Activated CD4-positive, alpha-beta T cell treated with anti-CD3 and anti-CD28 coated beads, Interleukin-2, amount 10 ng/mL, durations not matched to agents 24 days and 14 days (primary cell): ENCODE measurements around the gene ATP5MC3. TPM values are rescaled to one million over a fixed set of nuclear protein-coding genes. Genes with fewer than 3 reads are reported as not detected.

Source experiments
- DNase-seq: peaks from one replicate; pipeline ENCODE4 v3.0.0; 2022
- H3K27ac Mint-ChIP-seq: one replicate; pipeline ENCODE4 v1.8.0; 2022; ENCODE audit warnings: mild to moderate bottlenecking, mixed read lengths
- H3K27me3 Mint-ChIP-seq: one replicate; pipeline ENCODE4 v1.8.0; 2022; ENCODE audit warnings: mixed read lengths
- H3K36me3 Mint-ChIP-seq: one replicate; pipeline ENCODE4 v1.8.0; 2022; ENCODE audit warnings: low read depth, mild to moderate bottlenecking, mixed read lengths
- H3K4me1 Mint-ChIP-seq: one replicate; pipeline ENCODE4 v1.8.0; 2021; ENCODE audit warnings: mixed read lengths
- H3K4me3 Mint-ChIP-seq: one replicate; pipeline ENCODE4 v1.8.0; 2022; ENCODE audit warnings: mild to moderate bottlenecking, moderate library complexity, mixed read lengths
- H3K9me3 Mint-ChIP-seq: one replicate; pipeline ENCODE4 v1.8.0; 2021; ENCODE audit warnings: mixed read lengths
- intact Hi-C: fragments of 100-400 bp; cut with micrococcal nuclease; formaldehyde crosslinking; loops from one replicate; pipeline ENCODE4 v1.15.1; 2023
- total RNA-seq: library from RNA; stranded (reverse); gene quantifications from 2 replicates; pipeline ENCODE4 v1.2.3, GENCODE V29; 2022

The ATP5MC3 gene
- total RNA-seq, 1 donor from 2014 or later: 414 TPM

DNA sequence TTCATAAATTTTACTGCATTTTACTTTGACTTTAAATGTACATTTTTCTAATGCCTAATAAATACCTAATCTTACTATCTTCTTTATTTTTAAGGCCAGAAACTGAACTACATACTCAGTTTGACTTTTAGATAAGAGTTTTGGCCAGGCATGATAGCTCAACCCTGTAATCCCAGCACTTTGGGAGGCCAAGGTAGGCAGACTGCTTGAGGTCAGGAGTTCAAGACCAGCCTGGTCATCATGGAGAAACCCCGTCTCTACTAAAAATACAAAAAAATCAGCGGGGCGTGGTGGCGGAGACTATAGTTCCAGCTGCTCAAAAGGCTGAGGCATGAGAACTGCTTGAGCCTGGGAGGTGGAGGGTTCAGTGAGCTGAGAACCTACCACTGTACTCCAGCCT lies 22.6 kb downstream of the ATP5MC3 start:
- no peak for DNase-seq
- Mint-ChIP-seq H3K4me3 (no peak overlapping the region), H3K27me3 (no peaks in the 10 kb centered on the region), H3K4me1 (peaks cover 23% of the 10 kb centered on the region), H3K27ac (no peak overlapping the region), H3K9me3 (no peaks in the 10 kb centered on the region), H3K36me3 (peaks cover 21% of the 10 kb centered on the region)
- intact Hi-C loops: loop anchor here (10.0 kb wide), 1 partner anchor 364 kb away; no protein-coding TSS in a partner anchor

GRCh38 chr2:175156534-175156933 lies 25.0 kb downstream of the ATP5MC3 start:
- Mint-ChIP-seq H3K4me1 (peaks cover 27% of the 10 kb centered on the region), H3K27ac (no peak overlapping the region), H3K4me3 (no peak overlapping the region), H3K27me3 (no peaks in the 10 kb centered on the region), H3K36me3 (peaks cover 17% of the 10 kb centered on the region), H3K9me3 (no peaks in the 10 kb centered on the region)
- intact Hi-C loops: loop anchor here (10.0 kb wide), 1 partner anchor 362 kb away; no protein-coding TSS in a partner anchor
- no peak for DNase-seq

DNA sequence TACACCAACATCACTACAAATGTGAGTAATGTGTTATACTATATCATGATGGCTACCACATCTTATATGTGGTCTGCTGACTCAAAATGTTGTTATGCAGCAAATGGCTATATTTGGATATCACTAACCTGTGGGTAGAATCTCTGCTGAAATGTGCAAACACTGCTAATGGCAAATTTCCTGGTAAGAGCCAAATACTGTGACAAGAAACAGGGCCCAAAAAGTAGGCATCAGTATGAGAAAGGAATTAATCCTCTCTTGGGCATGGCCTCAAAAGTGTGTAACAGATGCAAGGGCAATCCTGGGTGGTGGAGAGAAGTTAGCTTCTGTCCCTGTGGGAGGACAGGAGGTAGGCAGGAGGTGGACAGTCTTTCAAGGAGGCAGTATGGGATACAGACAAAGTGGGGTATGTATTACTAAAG lies 26.8 kb downstream of the ATP5MC3 start:
- Mint-ChIP-seq H3K9me3 (no peaks in the 10 kb centered on the region), H3K4me1 (peaks cover 22% of the 10 kb centered on the region), H3K4me3 (peak overlapping the region; percentile 24), H3K27me3 (no peaks in the 10 kb centered on the region), H3K36me3 (peaks cover 16% of the 10 kb centered on the region), H3K27ac (peak overlapping the region; percentile 86)
- intact Hi-C loops: loop anchor here (1.0 to 10.0 kb wide), 3 partner anchors 14 to 360 kb away; partner anchors contain the start of genes ATF2 and ATP5MC3
- peak; percentile 64 for DNase-seq

DNA sequence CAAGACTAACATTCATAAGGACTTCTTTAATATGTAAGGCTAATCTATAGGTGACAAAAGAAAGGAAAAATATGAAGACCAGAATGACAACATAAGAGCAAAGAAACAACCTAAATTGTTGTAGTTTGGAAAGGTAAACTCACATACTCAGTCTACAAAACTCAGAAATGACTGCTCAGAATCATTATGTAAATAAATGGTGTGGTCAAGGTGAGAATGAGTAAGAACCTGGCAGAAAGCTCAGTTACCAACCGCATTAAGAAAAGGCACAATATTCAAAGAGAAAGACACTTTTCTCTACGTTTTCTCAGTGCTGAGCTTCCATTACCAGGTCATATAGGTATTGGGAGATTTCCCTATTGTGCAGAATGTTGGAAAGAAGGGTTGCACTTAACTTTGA lies 29.3 kb downstream of the ATP5MC3 start:
- H3K4me1 Mint-ChIP-seq: peaks cover 23% of the 10 kb centered on the region
- H3K36me3 Mint-ChIP-seq: peaks cover 27% of the 10 kb centered on the region
- no peaks in the 10 kb centered on the region for H3K27me3 Mint-ChIP-seq
- peak overlapping the region; percentile 42 for H3K27ac Mint-ChIP-seq
- intact Hi-C loops: loop anchor here (10.0 kb wide), 1 partner anchor 357 kb away; no protein-coding TSS in a partner anchor
- DNase-seq: no peak
- H3K9me3 Mint-ChIP-seq: no peaks in the 10 kb centered on the region
- H3K4me3 Mint-ChIP-seq: no peak overlapping the region

DNA sequence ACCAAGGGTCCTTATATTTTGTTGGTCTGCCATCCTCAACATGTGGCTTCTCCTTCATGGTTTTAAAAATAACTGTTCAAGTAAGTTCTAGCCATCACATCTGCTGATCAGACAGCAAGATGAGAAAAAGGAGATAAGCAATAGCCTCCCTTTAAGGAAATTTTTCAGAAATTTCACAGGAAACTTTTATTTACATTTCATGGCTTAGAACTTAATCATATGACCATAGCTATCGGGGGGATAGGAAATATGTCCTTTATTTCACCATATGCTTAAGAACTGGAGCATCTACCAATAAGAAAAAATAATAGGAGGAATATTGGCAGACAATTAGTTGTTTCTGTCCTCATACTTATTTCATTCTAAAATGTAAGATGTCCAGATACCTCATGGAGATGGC lies 29.7 kb downstream of the ATP5MC3 start:
- Mint-ChIP-seq H3K27me3 (no peaks in the 10 kb centered on the region), H3K27ac (peak overlapping the region; percentile 42), H3K9me3 (no peaks in the 10 kb centered on the region), H3K4me3 (no peak overlapping the region), H3K36me3 (peaks cover 23% of the 10 kb centered on the region), H3K4me1 (peaks cover 21% of the 10 kb centered on the region)
- intact Hi-C loops: loop anchor here (10.0 kb wide), 1 partner anchor 357 kb away; no protein-coding TSS in a partner anchor
- DNase-seq: no peak

- no peak overlapping the region for H3K4me3 Mint-ChIP-seq
- no peaks in the 10 kb centered on the region for H3K27me3 Mint-ChIP-seq
Observed at GRCh38 chr2:175147186-175147585, 34.3 kb downstream of the ATP5MC3 start.

DNA sequence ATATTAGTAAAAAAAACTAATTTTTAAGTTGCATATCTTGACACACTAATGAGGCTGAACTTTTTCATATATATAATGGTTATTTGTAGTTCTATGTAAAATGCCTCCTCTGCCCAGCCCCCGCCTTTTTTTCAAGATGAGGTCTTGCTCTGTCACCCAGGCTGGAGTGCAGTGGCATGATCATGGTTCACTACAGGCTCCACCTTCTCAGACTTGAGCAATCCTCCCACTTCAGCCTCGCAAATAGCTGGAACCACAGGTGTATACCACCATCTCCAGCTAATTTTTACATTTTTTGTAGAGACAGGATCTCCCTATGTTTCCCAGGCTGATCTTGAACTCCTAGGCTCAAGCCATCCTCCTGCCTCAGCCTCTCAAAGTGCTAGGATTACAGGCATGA lies 37.8 kb downstream of the ATP5MC3 start:
- intact Hi-C loops: no loop called here
- H3K9me3 Mint-ChIP-seq: no peaks in the 10 kb centered on the region
- peaks cover 28% of the 10 kb centered on the region for H3K36me3 Mint-ChIP-seq
- no peaks in the 10 kb centered on the region for H3K27me3 Mint-ChIP-seq
- no peak for DNase-seq
- no peak overlapping the region for H3K27ac Mint-ChIP-seq
- no peak overlapping the region for H3K4me3 Mint-ChIP-seq
- H3K4me1 Mint-ChIP-seq: peaks cover 13% of the 10 kb centered on the region

More at GRCh38 chr2:175147186-175147585, 34.3 kb downstream of the ATP5MC3 start:
- H3K4me1 Mint-ChIP-seq: peaks cover 13% of the 10 kb centered on the region
- peaks cover 27% of the 10 kb centered on the region for H3K36me3 Mint-ChIP-seq
- H3K27ac Mint-ChIP-seq: no peak overlapping the region
- intact Hi-C loops: no loop called here
- H3K9me3 Mint-ChIP-seq: no peaks in the 10 kb centered on the region
- DNase-seq: no peak

GRCh38 chr2:175143191-175143590 lies 38.3 kb downstream of the ATP5MC3 start:
- no peaks in the 10 kb centered on the region for H3K27me3 Mint-ChIP-seq
- no peak overlapping the region for H3K27ac Mint-ChIP-seq
- H3K9me3 Mint-ChIP-seq: no peaks in the 10 kb centered on the region
- H3K36me3 Mint-ChIP-seq: peaks cover 28% of the 10 kb centered on the region
- no peak overlapping the region for H3K4me3 Mint-ChIP-seq
- DNase-seq: no peak
- intact Hi-C loops: no loop called here
- peaks cover 16% of the 10 kb centered on the region for H3K4me1 Mint-ChIP-seq

DNA sequence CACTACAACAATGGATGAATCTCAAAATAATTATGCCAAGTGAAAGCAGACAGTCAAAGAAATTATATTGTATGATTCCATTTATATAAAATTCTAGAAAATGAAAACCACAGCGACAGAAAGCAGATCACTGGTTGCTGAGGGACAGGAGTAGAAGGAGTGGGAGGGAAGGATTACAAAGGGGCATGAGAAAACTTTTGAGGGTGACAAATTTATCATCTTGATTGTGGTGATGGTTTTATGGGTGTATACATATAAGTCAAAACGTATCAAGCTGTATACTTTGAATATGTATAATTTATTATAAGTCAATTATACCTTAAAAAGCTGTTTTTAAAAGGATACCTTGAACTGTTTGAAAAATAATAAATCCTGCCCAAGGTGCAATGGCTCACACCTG lies 41.2 kb downstream of the ATP5MC3 start:
- Mint-ChIP-seq H3K4me1 (peaks cover 28% of the 10 kb centered on the region), H3K36me3 (peaks cover 32% of the 10 kb centered on the region), H3K4me3 (no peak overlapping the region), H3K9me3 (no peaks in the 10 kb centered on the region), H3K27me3 (no peaks in the 10 kb centered on the region), H3K27ac (no peak overlapping the region)
- intact Hi-C loops: no loop called here
- DNase-seq: no peak

DNA sequence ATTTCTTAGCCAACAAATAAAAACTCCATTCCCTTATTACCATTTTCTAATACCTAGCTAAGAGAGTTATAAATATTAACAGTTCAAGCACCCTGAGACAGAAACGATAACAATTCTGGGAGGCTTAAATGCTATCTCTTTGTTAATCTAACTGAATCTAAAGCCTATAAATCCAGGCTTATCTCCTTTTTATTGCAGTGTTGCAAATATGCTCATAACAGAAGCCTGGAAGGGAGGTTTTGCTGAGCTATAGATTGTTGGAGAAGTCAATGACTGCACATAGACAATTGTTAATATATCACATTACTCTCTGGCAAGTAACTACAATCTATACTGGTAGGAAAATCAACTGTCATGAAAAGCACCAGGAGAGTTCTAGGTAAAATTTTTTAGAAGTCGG lies 43.7 kb downstream of the ATP5MC3 start:
- Mint-ChIP-seq H3K4me1 (peaks cover 25% of the 10 kb centered on the region), H3K27ac (no peak overlapping the region), H3K27me3 (no peaks in the 10 kb centered on the region), H3K4me3 (no peak overlapping the region), H3K36me3 (peaks cover 37% of the 10 kb centered on the region), H3K9me3 (no peaks in the 10 kb centered on the region)
- intact Hi-C loops: no loop called here
- DNase-seq: no peak

GRCh38 chr2:175136334-175137215 lies 44.9 kb downstream of the ATP5MC3 start:
- intact Hi-C loops: no loop called here
- no peaks in the 10 kb centered on the region for H3K27me3 Mint-ChIP-seq
- peaks cover 34% of the 10 kb centered on the region for H3K36me3 Mint-ChIP-seq
- no peaks in the 10 kb centered on the region for H3K9me3 Mint-ChIP-seq
- no peak overlapping the region for H3K4me3 Mint-ChIP-seq
- H3K4me1 Mint-ChIP-seq: peaks cover 21% of the 10 kb centered on the region
- no peak for DNase-seq
- no peak overlapping the region for H3K27ac Mint-ChIP-seq

DNA sequence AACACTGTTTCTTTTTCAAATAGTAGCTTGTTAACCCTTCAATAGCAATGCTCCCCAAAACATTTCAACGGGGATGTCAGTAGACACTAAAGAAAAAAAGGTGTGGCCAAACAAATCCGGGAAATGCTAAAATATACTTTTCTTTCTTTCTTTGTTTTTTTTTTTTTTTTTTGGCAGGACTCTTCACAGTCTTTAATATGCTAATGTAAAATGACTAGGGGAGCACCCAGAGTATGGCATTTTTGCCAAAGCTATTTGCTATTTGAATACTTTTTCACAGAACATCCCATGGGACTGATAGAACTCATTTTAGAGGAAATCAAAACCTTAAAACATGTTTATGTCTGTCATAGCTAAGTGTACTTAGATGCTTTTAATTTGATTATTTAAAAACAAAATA lies 45.6 kb downstream of the ATP5MC3 start:
- no peaks in the 10 kb centered on the region for H3K27me3 Mint-ChIP-seq
- no peaks in the 10 kb centered on the region for H3K9me3 Mint-ChIP-seq
- no peak overlapping the region for H3K27ac Mint-ChIP-seq
- H3K4me1 Mint-ChIP-seq: peaks cover 21% of the 10 kb centered on the region
- intact Hi-C loops: no loop called here
- H3K36me3 Mint-ChIP-seq: peaks cover 33% of the 10 kb centered on the region
- H3K4me3 Mint-ChIP-seq: no peak overlapping the region
- DNase-seq: no peak

GRCh38 chr2:175135177-175135576 lies 46.3 kb downstream of the ATP5MC3 start:
- intact Hi-C loops: no loop called here
- H3K4me3 Mint-ChIP-seq: no peak overlapping the region

GRCh38 chr2:175131252-175131651 lies 50.3 kb downstream of the ATP5MC3 start:
- no peak for DNase-seq
- Mint-ChIP-seq H3K36me3 (peaks cover 40% of the 10 kb centered on the region), H3K27me3 (no peaks in the 10 kb centered on the region), H3K4me1 (peaks cover 3% of the 10 kb centered on the region), H3K9me3 (no peaks in the 10 kb centered on the region), H3K4me3 (no peak overlapping the region), H3K27ac (no peak overlapping the region)
- intact Hi-C loops: no loop called here

More at GRCh38 chr2:175135177-175135576, 46.3 kb downstream of the ATP5MC3 start:
- H3K9me3 Mint-ChIP-seq: no peaks in the 10 kb centered on the region
- H3K4me1 Mint-ChIP-seq: peaks cover 19% of the 10 kb centered on the region
- no peak for DNase-seq
- H3K36me3 Mint-ChIP-seq: peaks cover 32% of the 10 kb centered on the region
- H3K27me3 Mint-ChIP-seq: no peaks in the 10 kb centered on the region
- no peak overlapping the region for H3K27ac Mint-ChIP-seq
